ENCODE measurements around the gene CEACAM19. TPM values are rescaled to one million over a fixed set of nuclear protein-coding genes. Genes with fewer than 3 reads are reported as not detected.

The CEACAM19 gene
- total and polyA plus RNA-seq, 10 of the 15 experiments (the other 5 are each of a cell fraction or from before 2014, with no cell fraction given) = 0.13 to 0.31 (median 0.17) TPM; not detected in 4

DNA sequence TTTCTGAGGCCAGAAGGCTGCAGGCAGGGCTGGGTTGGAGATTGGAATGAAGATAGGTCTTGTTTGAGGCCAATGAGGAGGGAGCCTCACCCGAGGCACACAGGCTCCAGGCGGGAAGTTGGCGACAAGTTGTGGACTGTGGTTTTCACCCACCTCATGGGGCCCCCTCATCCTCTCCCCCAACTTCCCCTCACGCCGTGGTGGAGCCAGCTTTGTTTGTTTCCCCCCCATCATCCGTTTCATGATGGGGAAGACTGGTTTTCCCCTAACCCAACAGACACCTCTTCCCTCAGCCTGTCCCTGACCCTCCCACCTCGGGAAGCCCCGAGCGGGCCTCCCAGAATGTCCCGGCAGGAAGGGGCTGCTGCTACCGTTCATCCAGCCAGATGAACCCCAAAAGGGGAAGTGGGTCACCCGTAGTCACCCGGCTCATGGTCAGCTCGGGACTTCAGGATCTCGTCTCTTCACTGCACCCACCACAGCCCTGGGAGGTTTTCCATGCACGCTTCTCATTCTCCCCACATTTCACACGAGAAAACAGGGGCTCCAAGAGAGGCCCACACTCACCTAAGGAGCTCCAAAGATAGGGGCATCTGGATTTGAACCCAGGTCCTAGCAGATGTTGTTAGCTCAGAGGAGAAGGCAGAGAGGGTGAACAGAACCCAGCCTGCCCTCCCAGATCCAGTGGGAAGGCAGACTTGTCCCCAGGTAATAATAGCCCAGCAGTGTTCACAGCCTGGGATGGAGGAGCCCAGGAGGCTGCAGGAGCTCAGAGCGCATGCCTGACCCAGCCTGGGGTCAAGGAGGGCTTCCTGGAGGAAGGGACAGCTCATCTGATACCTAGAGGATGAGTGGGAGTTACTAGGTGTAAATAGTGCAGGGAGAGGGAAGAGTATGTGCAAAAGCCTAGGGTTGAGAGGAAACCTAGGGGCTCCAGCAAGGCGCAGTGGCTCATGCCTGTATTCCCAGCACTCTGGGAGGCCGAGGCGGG, 51.1 kb downstream of the CEACAM19 start:
- peak; percentile 52 for ATAC-seq
- BruUV-seq (replicated peaks) = no TSS peak
- ChIA-PET RAD21 (ENCODE audit: unreplicated experiment) (interaction anchor here (0.7 to 7.8 kb wide), 16 partner anchors 10 to 118 kb away, joined by 3 to 302 read pairs (median 10); partner anchors contain the start of gene BCL3), CTCF (interaction anchor here (0.5 to 16.8 kb wide), 21 partner anchors 10 to 1015 kb away, joined by 3 to 513 read pairs (median 12); partner anchors contain the start of genes BCAM, BCL3 and NECTIN2), POLR2A (interaction anchor here (0.7 to 3.8 kb wide), 11 partner anchors 14 to 50 kb away, joined by 3 to 14 read pairs (median 4); no protein-coding TSS in a partner anchor), SMC1A (ENCODE audit: uncharacterized antibody, unreplicated experiment) (interaction anchor here (0.7 to 8.7 kb wide), 15 partner anchors 10 to 310 kb away, joined by 3 to 328 read pairs (median 7); partner anchors contain the start of gene BCL3)
- Histone ChIP-seq H3K9ac (ENCODE audit: control insufficient read depth, insufficient read depth, low read length) (peak overlapping the region; percentile 18), H3K27me3 (replicated peaks in 1 of 2; ENCODE audit: control insufficient read depth in 2 of 2, insufficient read depth in 2 of 2, low read length in 1 of 2) (no peaks in the 10 kb centered on the region), H3K9me3 (replicated peaks; ENCODE audit: control insufficient read depth, insufficient read depth, low read length) (no peaks in the 10 kb centered on the region), H3K27ac (ENCODE audit: control insufficient read depth, insufficient read depth) (peak overlapping the region; percentile 64), H2AFZ (ENCODE audit: control insufficient read depth, low read depth, low read length) (peak overlapping the region; percentile 1; the same call in 1 of the 2 replicates), H3K4me2 (ENCODE audit: control insufficient read depth, insufficient read depth) (peak overlapping the region; percentile 55), H3K4me1 (ENCODE audit: control insufficient read depth, insufficient read depth, low read length) (peaks cover 51% of the 10 kb centered on the region), H3K4me3 (no peak overlapping the region), H3K36me3 (ENCODE audit: control insufficient read depth in 2 of 2, insufficient read depth in 2 of 2, low read length in 1 of 2) (no peaks in the 10 kb centered on the region), H3K79me2 (ENCODE audit: control insufficient read depth, insufficient read depth, low read length) (no peaks in the 10 kb centered on the region), H4K20me1 (ENCODE audit: control insufficient read depth, insufficient read depth) (no peaks in the 10 kb centered on the region)
- peak; percentile 48 for DNase-seq (ENCODE audit: low read depth, low spot score)
- in situ Hi-C loops (cut with MboI) = loop anchor here (5.0 kb wide), 1 partner anchor 50 kb away; no protein-coding TSS in a partner anchor
- intact Hi-C loops (cut with micrococcal nuclease; ENCODE audit: unreplicated experiment) = loop anchor here (1.0 to 2.0 kb wide), 3 partner anchors 31 to 68 kb away; no protein-coding TSS in a partner anchor
- 19% methylated on average over 21 of the region's 21 CpGs for WGBS (ENCODE audit: insufficient coverage, insufficient replicate concordance, low lambda C conversion rate, missing lambda C conversion rate)
- FAIRE-seq = peak; percentile 71
- TF ChIP-seq, protein P1, sequence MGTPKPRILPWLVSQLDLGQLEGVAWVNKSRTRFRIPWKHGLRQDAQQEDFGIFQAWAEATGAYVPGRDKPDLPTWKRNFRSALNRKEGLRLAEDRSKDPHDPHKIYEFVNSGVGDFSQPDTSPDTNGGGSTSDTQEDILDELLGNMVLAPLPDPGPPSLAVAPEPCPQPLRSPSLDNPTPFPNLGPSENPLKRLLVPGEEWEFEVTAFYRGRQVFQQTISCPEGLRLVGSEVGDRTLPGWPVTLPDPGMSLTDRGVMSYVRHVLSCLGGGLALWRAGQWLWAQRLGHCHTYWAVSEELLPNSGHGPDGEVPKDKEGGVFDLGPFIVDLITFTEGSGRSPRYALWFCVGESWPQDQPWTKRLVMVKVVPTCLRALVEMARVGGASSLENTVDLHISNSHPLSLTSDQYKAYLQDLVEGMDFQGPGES (IDR thresholded peaks at IDR 0.05) = no peak
- peak; percentile 63; the same call in 1 of the 2 replicates for TF ChIP-seq MTA3 (IDR thresholded peaks at IDR 0.05; ENCODE audit: borderline replicate concordance, low read length)
- 0 out of 2 replicates have a peak, but pooled peaks have one; percentile 62 for TF ChIP-seq MXI1 (IDR thresholded peaks at IDR 0.05; ENCODE audit: low read depth, low read length)
- TF ChIP-seq CBFB (IDR thresholded peaks at IDR 0.05; ENCODE audit: low read depth) = peak; percentile 7; the same call in 1 of the 2 replicates
- TF ChIP-seq NFIC (IDR thresholded peaks at IDR 0.05; ENCODE audit: low read depth, low read length) = peak; percentile 84
- no peak for TF ChIP-seq STAT1 (conservative IDR thresholded peaks at IDR 0.05)
- TF ChIP-seq, protein P2, sequence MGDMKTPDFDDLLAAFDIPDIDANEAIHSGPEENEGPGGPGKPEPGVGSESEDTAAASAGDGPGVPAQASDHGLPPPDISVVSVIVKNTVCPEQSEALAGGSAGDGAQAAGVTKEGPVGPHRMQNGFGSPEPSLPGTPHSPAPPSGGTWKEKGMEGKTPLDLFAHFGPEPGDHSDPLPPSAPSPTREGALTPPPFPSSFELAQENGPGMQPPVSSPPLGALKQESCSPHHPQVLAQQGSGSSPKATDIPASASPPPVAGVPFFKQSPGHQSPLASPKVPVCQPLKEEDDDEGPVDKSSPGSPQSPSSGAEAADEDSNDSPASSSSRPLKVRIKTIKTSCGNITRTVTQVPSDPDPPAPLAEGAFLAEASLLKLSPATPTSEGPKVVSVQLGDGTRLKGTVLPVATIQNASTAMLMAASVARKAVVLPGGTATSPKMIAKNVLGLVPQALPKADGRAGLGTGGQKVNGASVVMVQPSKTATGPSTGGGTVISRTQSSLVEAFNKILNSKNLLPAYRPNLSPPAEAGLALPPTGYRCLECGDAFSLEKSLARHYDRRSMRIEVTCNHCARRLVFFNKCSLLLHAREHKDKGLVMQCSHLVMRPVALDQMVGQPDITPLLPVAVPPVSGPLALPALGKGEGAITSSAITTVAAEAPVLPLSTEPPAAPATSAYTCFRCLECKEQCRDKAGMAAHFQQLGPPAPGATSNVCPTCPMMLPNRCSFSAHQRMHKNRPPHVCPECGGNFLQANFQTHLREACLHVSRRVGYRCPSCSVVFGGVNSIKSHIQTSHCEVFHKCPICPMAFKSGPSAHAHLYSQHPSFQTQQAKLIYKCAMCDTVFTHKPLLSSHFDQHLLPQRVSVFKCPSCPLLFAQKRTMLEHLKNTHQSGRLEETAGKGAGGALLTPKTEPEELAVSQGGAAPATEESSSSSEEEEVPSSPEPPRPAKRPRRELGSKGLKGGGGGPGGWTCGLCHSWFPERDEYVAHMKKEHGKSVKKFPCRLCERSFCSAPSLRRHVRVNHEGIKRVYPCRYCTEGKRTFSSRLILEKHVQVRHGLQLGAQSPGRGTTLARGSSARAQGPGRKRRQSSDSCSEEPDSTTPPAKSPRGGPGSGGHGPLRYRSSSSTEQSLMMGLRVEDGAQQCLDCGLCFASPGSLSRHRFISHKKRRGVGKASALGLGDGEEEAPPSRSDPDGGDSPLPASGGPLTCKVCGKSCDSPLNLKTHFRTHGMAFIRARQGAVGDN (IDR thresholded peaks at IDR 0.05) = peak; percentile 57; the same call in 1 of the 2 replicates
- TF ChIP-seq ZNF24 (IDR thresholded peaks at IDR 0.05) = peak; percentile 12; the same call in 1 of the 2 replicates
- TF ChIP-seq, protein P3, sequence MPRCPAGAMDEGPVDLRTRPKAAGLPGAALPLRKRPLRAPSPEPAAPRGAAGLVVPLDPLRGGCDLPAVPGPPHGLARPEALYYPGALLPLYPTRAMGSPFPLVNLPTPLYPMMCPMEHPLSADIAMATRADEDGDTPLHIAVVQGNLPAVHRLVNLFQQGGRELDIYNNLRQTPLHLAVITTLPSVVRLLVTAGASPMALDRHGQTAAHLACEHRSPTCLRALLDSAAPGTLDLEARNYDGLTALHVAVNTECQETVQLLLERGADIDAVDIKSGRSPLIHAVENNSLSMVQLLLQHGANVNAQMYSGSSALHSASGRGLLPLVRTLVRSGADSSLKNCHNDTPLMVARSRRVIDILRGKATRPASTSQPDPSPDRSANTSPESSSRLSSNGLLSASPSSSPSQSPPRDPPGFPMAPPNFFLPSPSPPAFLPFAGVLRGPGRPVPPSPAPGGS (IDR thresholded peaks at IDR 0.05; ENCODE audit: borderline replicate concordance, insufficient read depth, low read depth, low read length, poor library complexity, severe bottlenecking) = peak; percentile 56
- TF ChIP-seq SMARCA5 (IDR thresholded peaks at IDR 0.05) = peak; percentile 44; the same call in 1 of the 2 replicates
- TF ChIP-seq, protein P4, sequence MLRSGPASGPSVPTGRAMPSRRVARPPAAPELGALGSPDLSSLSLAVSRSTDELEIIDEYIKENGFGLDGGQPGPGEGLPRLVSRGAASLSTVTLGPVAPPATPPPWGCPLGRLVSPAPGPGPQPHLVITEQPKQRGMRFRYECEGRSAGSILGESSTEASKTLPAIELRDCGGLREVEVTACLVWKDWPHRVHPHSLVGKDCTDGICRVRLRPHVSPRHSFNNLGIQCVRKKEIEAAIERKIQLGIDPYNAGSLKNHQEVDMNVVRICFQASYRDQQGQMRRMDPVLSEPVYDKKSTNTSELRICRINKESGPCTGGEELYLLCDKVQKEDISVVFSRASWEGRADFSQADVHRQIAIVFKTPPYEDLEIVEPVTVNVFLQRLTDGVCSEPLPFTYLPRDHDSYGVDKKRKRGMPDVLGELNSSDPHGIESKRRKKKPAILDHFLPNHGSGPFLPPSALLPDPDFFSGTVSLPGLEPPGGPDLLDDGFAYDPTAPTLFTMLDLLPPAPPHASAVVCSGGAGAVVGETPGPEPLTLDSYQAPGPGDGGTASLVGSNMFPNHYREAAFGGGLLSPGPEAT (IDR thresholded peaks at IDR 0.05; ENCODE audit: low read depth) = peak; percentile 99
- peak; percentile 99 for TF ChIP-seq IKZF2 (IDR thresholded peaks at IDR 0.05)
